H1 (cell line): ENCODE measurements around the gene TRMT61A. TPM values are rescaled to one million over a fixed set of nuclear protein-coding genes. Genes with fewer than 3 reads are reported as not detected.

ENCODE experiments used
- ASH2L ChIP-seq: fragments of 200-600, 300-600 bp; sonication (generic); IDR thresholded peaks from one replicate; pipeline ENCODE4 v1.7.1; 2017; ENCODE audit warnings: low read length
- CHD2 ChIP-seq: IDR thresholded peaks from 2 replicates; pipeline ENCODE4 v1.6.1; 2012; ENCODE audit warnings: low read length, improper control_type of control experiment
- EZH2 ChIP-seq: fragments of 200-600 bp; sonication (generic); IDR thresholded peaks from 2 replicates; pipeline ENCODE4 v1.7.1; 2012; ENCODE audit warnings: low read depth, mild to moderate bottlenecking, moderate library complexity, low read length, inconsistent platforms; ENCODE audit not compliant: severe bottlenecking
- KDM4A ChIP-seq: IDR thresholded peaks from one replicate; pipeline ENCODE4 v1.7.1; 2012; ENCODE audit warnings: low read depth, mild to moderate bottlenecking, moderate library complexity, low read length, inconsistent platforms; ENCODE audit not compliant: severe bottlenecking
- MAX ChIP-seq: IDR thresholded peaks from 2 replicates; pipeline ENCODE4 v1.6.1; 2012; ENCODE audit warnings: inconsistent platforms
- NRF1 ChIP-seq: IDR thresholded peaks from 2 replicates; pipeline ENCODE4 v1.6.1; 2011; ENCODE audit warnings: mild to moderate bottlenecking, low read depth, low read length, improper control_type of control experiment
- POLR2A ChIP-seq, 2 experiments: IDR thresholded peaks; 1 replicate in 1 of 2; 2 replicates in 1 of 2; pipeline ENCODE4 v1.6.1; 2011; ENCODE audit warnings: low read depth in 2 of 2, low read length in 2 of 2, mild to moderate bottlenecking in 2 of 2; ENCODE audit errors: control extremely low read depth in 1 of 2
- polyA plus RNA-seq, 7 experiments: library from polyadenylated mRNA; depleted of rRNA in 3 of 7; stranded (reverse) in 5 of 7; unstranded in 2 of 7; fragments of >200 nt in 5 of 7; fragments of 200-250 nt in 2 of 7; gene quantifications; 1 replicate in 5 of 7; 2 replicates in 1 of 7; 4 replicates in 1 of 7; pipeline versions ENCODE4 v1.2.1 to v1.2.3, GENCODE V29; 2011 to 2013; ENCODE audit warnings: missing spikeins in 2 of 7, mixed read lengths in 2 of 7
- total RNA-seq: library from RNA; stranded (reverse); fragmentation: NEBNext Ultra II Directional; extraction: Animal tissue kit (Norgen Biotek cat#: 25700); gene quantifications from 2 replicates; pipeline ENCODE4 v1.2.1, GENCODE V29; 2021
- TF ChIP-seq, protein P1 (sequence below): IDR thresholded peaks from 2 replicates; pipeline ENCODE4 v1.6.1; 2012; ENCODE audit warnings: low read length, inconsistent platforms

Gene TRMT61A
- total and polyA plus RNA-seq, 2 of the 8 experiments (the other 6 are each of a cell fraction or from before 2014, with no cell fraction given), result 15.8 to 19.0 TPM

DNA sequence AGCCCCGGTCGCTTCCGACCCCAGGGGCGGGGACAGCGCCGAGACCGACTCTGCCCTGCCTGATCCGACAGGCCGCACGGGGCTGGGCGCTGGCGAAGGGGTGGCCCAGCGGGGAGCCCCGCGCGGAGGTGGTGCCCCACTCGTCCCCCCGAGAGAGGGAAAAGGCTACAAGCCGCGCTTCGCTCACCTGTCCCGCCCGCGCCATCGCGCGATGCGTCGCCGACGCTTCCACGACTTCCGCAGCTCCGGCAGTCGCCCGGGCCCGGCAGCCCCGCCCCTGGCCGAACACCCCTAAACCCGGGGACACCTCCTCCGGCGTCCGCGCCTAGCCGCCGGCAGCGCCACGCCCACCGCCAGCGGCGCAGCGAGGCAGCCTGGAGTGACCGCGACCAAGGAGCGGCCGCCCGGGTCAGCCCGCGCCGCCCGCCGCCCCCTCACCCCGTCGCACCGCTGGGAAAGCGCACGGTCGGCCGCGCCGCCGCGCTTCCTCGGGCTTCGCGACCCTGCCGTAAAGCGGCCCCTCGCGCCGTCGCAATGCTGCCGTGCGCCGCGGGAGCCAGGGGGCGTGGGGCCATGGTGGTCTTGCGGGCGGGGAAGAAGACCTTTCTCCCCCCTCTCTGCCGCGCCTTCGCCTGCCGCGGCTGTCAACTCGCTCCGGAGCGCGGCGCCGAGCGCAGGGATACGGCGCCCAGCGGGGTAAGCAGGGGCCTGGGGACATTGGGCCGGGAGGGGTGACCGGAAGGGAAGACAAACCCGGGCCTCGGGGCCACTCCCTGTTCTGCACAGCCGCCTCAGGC lies 33.6 kb downstream of the TRMT61A start, which contains the start of the genes BAG5 and COA8 (continued):
- TF ChIP-seq MAX (peak; percentile 36; the same call in 1 of the 2 replicates), NRF1 (no peak), POLR2A (IDR thresholded peaks at IDR 0.05; ENCODE audit: control extremely low read depth in 1 of 2, low read depth in 2 of 2, low read length in 2 of 2) (peak; percentile 28 to 76), CHD2 (no peak), KDM4A (peak; percentile 67), EZH2 (no peak), ASH2L (peak; percentile 86)
- TF ChIP-seq, protein P1, sequence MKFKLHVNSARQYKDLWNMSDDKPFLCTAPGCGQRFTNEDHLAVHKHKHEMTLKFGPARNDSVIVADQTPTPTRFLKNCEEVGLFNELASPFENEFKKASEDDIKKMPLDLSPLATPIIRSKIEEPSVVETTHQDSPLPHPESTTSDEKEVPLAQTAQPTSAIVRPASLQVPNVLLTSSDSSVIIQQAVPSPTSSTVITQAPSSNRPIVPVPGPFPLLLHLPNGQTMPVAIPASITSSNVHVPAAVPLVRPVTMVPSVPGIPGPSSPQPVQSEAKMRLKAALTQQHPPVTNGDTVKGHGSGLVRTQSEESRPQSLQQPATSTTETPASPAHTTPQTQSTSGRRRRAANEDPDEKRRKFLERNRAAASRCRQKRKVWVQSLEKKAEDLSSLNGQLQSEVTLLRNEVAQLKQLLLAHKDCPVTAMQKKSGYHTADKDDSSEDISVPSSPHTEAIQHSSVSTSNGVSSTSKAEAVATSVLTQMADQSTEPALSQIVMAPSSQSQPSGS, result no peak
